ENCODE measurements around the gene KCNQ1.

GRCh38 chr11:2797121-2797711 lies 352.4 kb downstream of the KCNQ1 start:
- TF ChIP-seq GATA2 (IDR thresholded peaks at IDR 0.05; ENCODE audit: low read depth, low read length) = no peak
- no peak for TF ChIP-seq GATA3 (IDR thresholded peaks at IDR 0.05; ENCODE audit: low read depth, low read length)
